Panc1 (cell line): ENCODE data around the gene VANGL2. TPM values are rescaled to one million over a fixed set of nuclear protein-coding genes. Genes with fewer than 3 reads are reported as not detected.

Source experiments
- ATAC-seq: fragments of 200-7000 bp; cut with Tn5 transposase; 2 replicates; pipeline ENCODE4 v1.9.1; 2020; ENCODE audit warnings: mild to moderate bottlenecking, moderate library complexity
- Bru-seq: library from RNA; stranded (reverse); fragments of 400-500 nt; gene quantifications from one replicate; lab custom pipeline; 2021; lab: Mats Ljungman, UMichigan
- BruChase-seq, 2 experiments: library from RNA; stranded (reverse); fragments of 400-500 nt; gene quantifications; one replicate each; lab custom pipeline; 2021; lab: Mats Ljungman, UMichigan
- BruUV-seq: library from RNA; stranded (reverse); fragments of 400-500 nt; replicated peaks from 2 replicates; lab custom pipeline; 2021; lab: Mats Ljungman, UMichigan
- CTCF ChIA-PET: fragments of 300-600 bp; sonication (Branson Sonifier 250); formaldehyde crosslinking; loops from one replicate; lab custom pipeline; 2022; ENCODE audit warnings: antibody characterized with exemption; lab: Charles Lee
- POLR2A ChIA-PET: fragments of 300-600 bp; sonication (Branson Sonifier 250); formaldehyde crosslinking; loops from one replicate; lab custom pipeline; 2022; ENCODE audit warnings: antibody characterized with exemption; lab: Charles Lee
- DNase-seq: peaks from one replicate; pipeline ENCODE4 v3.0.0-alpha.2; 2010; ENCODE audit warnings: low read depth, low spot score
- H3K27ac ChIP-seq: 2 replicates; pipeline ENCODE4 v1.5.1; 2011; ENCODE audit warnings: mild to moderate bottlenecking, low read length, inconsistent platforms
- H3K27me3 ChIP-seq: fragments of 200-500 bp; sonication (Bioruptor generic); 2 replicates; pipeline ENCODE4 v1.6.0; 2014; ENCODE audit warnings: low read length, inconsistent platforms; ENCODE audit not compliant: control insufficient read depth, insufficient read depth
- H3K36me3 ChIP-seq: fragments of 200-500 bp; sonication (Bioruptor generic); 2 replicates; pipeline ENCODE4 v1.5.1; 2014; ENCODE audit warnings: inconsistent platforms, mild to moderate bottlenecking, low read length, moderate library complexity; ENCODE audit not compliant: control insufficient read depth, insufficient read depth
- H3K4me1 ChIP-seq: 2 replicates; pipeline ENCODE4 v1.5.1; 2011; ENCODE audit warnings: inconsistent platforms, mild to moderate bottlenecking, low read length, moderate library complexity; ENCODE audit not compliant: control insufficient read depth, insufficient read depth
- H3K4me3 ChIP-seq, 2 experiments: 2 replicates each; pipeline ENCODE4 v1.5.1; 2011 to 2012; ENCODE audit warnings: low read depth in 2 of 2, low read length in 2 of 2, mild to moderate bottlenecking in 2 of 2, inconsistent platforms in 1 of 2, moderate library complexity in 1 of 2
- H3K9me3 ChIP-seq: fragments of 200-500 bp; sonication (Bioruptor generic); 2 replicates; pipeline ENCODE4 v1.5.1; 2014; ENCODE audit warnings: low read depth, mild to moderate bottlenecking, inconsistent platforms, low read length, moderate library complexity; ENCODE audit not compliant: control insufficient read depth, insufficient read depth
- CTCF ChIP-seq: fragments of 450-650 bp; IDR thresholded peaks from 2 replicates; pipeline ENCODE4 v1.5.1; 2017; ENCODE audit warnings: mild to moderate bottlenecking
- POLR2AphosphoS5 ChIP-seq: IDR thresholded peaks from 2 replicates; pipeline ENCODE4 v1.6.1; 2012; ENCODE audit warnings: mild to moderate bottlenecking, low read depth, low read length, moderate library complexity
- REST ChIP-seq, 2 experiments: IDR thresholded peaks; 2 replicates each; pipeline ENCODE4 v1.6.1; 2011 to 2012; ENCODE audit warnings: low read depth in 2 of 2, control low read depth in 1 of 2, low read length in 1 of 2, mild to moderate bottlenecking in 1 of 2, moderate library complexity in 1 of 2; ENCODE audit not compliant: insufficient read depth in 1 of 2
- SIN3A ChIP-seq: IDR thresholded peaks from 2 replicates; pipeline ENCODE4 v1.6.1; 2012; ENCODE audit warnings: low read depth, mild to moderate bottlenecking, low read length, moderate library complexity, borderline replicate concordance; ENCODE audit not compliant: insufficient read depth
- TCF7L2 ChIP-seq: IDR thresholded peaks from 2 replicates; pipeline ENCODE4 v1.6.1; 2011; ENCODE audit warnings: mild to moderate bottlenecking, low read depth, low read length, inconsistent platforms
- in situ Hi-C: cut with HindIII; loops from 2 replicates; pipeline ENCODE4 v1.10.0; 2016; ENCODE audit warnings: low sequenced_read_pairs, low pct_unique_long_range_greater_than_20kb
- intact Hi-C: fragments of 100-400 bp; cut with micrococcal nuclease; formaldehyde crosslinking; loops from one replicate; pipeline ENCODE4 v1.10.0; 2022; ENCODE audit not compliant: unreplicated experiment
- long read RNA-seq: library from polyadenylated mRNA; unstranded; transcript quantifications from one replicate; pipeline ENCODE4 v2.0.0, GENCODE V29; 2021; ENCODE audit not compliant: unreplicated experiment
- polyA plus RNA-seq: library from polyadenylated mRNA; unstranded; fragments of >200 nt; gene quantifications from one replicate; pipeline ENCODE4 v1.2.1, GENCODE V29; 2012; ENCODE audit warnings: missing spikeins; ENCODE audit not compliant: insufficient read length
- total RNA-seq: library from RNA; stranded (reverse); gene quantifications from one replicate; pipeline ENCODE4 v1.2.1, GENCODE V29; 2021; ENCODE audit not compliant: unreplicated experiment

The VANGL2 gene
- total RNA-seq (0.10 TPM), Bru-seq, nascent RNA (percentile 8 among the genes with signal in this experiment), BruChase-seq, experiment 1, labeled RNA remaining after a 2-hour chase (percentile 12 among the genes with signal in this experiment), BruChase-seq, experiment 2, labeled RNA remaining after a 6-hour chase (percentile 13 among the genes with signal in this experiment)
- polyA plus RNA-seq, result 0.08 TPM
- long read RNA-seq, result 0 reads

- DNase-seq (no peak), ATAC-seq (0 out of 2 replicates have a peak, but pooled peaks have one; percentile 47)
- H3K4me1 ChIP-seq, result no peaks in the 10 kb centered on the region
- no TSS peak for BruUV-seq
- intact Hi-C loops, result no loop called here
- no peaks in the 10 kb centered on the region for H3K9me3 ChIP-seq
- POLR2A ChIA-PET, result no interaction called here
- in situ Hi-C loops, result no loop called here
- no peak for TF ChIP-seq POLR2AphosphoS5
- no peak for TF ChIP-seq SIN3A
- TF ChIP-seq REST (IDR thresholded peaks at IDR 0.05; ENCODE audit: insufficient read depth in 1 of 2, low read depth in 2 of 2, low read length in 1 of 2), result no peak
- TF ChIP-seq CTCF, result no peak
- CTCF ChIA-PET, result no interaction called here
- H3K4me3 ChIP-seq, result peak within 1 kb of the TSS; percentile 13 to 43; a peak in 3 of 4 replicates
- no peak within 1 kb of the TSS for H3K27ac ChIP-seq
- H3K27me3 ChIP-seq, result peaks cover 31% of the 10 kb centered on the region
- no peaks in the 10 kb centered on the region for H3K36me3 ChIP-seq
These were observed at the start of gene VANGL2 for GRCh38 chr1:160400223-160400645. Gene VANGL2 (plus strand): TSS chr1:160400564. CDS start chr1:160415838, 15,274 bp downstream.

DNA sequence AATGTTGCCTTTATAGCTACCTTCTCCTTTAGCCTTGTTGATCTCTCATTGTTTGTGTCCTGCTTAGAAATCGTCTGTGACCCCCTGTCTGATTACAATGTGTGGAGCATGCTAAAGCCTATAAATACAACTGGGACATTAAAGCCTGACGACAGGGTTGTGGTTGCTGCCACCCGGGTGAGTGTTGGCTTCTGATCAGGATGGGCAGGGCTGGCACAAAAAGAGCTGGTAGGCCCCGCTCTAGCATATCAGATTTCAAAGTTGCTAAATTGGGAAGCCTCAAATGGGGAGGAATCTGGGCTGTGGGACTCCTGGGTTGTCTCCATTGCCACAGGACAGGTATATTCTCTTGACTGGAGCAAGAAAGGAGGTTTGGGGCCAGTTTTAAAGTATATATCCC, 48.7 kb upstream of the VANGL2 start:
- in situ Hi-C loops (no loop called here), intact Hi-C loops (no loop called here)
- ChIA-PET POLR2A (interaction anchor here (0.6 kb wide), 1 partner anchor 124 kb away, joined by 4 read pairs; no protein-coding TSS in a partner anchor), CTCF (interaction anchor here (0.7 kb wide), 1 partner anchor 25 kb away, joined by 3 read pairs; no protein-coding TSS in a partner anchor)
- no peak for DNase-seq
- TF ChIP-seq POLR2AphosphoS5, result no peak
- TF ChIP-seq SIN3A, result no peak
- TF ChIP-seq TCF7L2, result no peak
- no peak for TF ChIP-seq REST (IDR thresholded peaks at IDR 0.05; ENCODE audit: insufficient read depth in 1 of 2, low read depth in 2 of 2, low read length in 1 of 2)
- TF ChIP-seq CTCF, result no peak
- no peak overlapping the region for H3K27ac ChIP-seq
- no peak for ATAC-seq
- BruUV-seq, result no TSS peak
- no peaks in the 10 kb centered on the region for H3K9me3 ChIP-seq
- H3K27me3 ChIP-seq, result no peaks in the 10 kb centered on the region
- peaks cover 15% of the 10 kb centered on the region for H3K36me3 ChIP-seq
- H3K4me1 ChIP-seq, result no peaks in the 10 kb centered on the region
- no peak overlapping the region for H3K4me3 ChIP-seq
